ENCODE measurements around the gene RALA. TPM values are rescaled to one million over a fixed set of nuclear protein-coding genes. Genes with fewer than 3 reads are reported as not detected.

Gene RALA, protein sequence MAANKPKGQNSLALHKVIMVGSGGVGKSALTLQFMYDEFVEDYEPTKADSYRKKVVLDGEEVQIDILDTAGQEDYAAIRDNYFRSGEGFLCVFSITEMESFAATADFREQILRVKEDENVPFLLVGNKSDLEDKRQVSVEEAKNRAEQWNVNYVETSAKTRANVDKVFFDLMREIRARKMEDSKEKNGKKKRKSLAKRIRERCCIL
- 28.7 to 40.3 TPM (median 34.7 TPM) in 5 replicates for total RNA-seq (2022; extraction: Qiagen RNA extraction; ENCODE audit: low read depth)

DNA sequence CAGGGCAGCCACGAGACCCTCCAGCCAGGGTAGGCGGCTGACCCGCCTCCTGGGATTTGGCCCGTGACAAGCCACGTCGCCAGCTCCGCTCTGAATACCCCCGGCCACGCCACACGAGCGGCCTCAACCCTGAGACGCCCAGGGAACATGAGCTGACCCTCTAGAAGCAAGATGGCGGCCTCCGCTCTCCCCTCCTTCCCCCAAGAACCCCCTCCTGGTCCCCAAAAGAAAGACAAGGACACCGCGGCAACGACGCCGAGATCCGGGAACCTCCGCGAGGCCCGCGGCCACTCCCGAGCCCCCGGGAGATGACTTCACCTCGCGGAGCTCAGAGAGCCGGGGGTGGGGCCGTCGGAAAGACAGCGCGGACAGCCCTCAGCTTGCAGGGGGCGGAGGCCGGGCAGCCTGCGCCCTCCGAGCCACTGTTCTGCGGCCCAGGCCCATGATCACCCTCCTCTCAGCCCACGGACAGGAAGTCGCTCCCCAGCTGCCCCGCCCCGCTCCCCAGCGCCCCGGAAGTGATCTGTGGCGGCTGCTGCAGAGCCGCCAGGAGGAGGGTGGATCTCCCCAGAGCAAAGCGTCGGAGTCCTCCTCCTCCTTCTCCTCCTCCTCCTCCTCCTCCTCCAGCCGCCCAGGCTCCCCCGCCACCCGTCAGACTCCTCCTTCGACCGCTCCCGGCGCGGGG is at the start of gene RALA:
Gene RALA, plus strand, starts transcription at position 526 of the 685 bp plus-strand sequence. CDS start 63,096 bp downstream, outside the sequence.

Other genes with a start within 250 kb of the RALA start
- gene YAE1, start 57.2 kb upstream of the RALA start, total RNA-seq (2022; extraction: Qiagen RNA extraction; ENCODE audit: low read depth): 15.1 to 29.8 TPM (median 20.1 TPM) in 5 replicates

Data from A549 treated with RU486 at 1 μM for 4 hours (cell line).